ENCODE measurements around the gene MLH1. TPM values are rescaled to one million over a fixed set of nuclear protein-coding genes. Genes with fewer than 3 reads are reported as not detected.
A peak's percentile ranks its signal among the peaks of the same experiment; 100 is the strongest.

Gene MLH1
- polyA plus RNA-seq, 2 of the 4 experiments (the other 2 are of a cell fraction): 61.8 to 73.1 TPM

DNA sequence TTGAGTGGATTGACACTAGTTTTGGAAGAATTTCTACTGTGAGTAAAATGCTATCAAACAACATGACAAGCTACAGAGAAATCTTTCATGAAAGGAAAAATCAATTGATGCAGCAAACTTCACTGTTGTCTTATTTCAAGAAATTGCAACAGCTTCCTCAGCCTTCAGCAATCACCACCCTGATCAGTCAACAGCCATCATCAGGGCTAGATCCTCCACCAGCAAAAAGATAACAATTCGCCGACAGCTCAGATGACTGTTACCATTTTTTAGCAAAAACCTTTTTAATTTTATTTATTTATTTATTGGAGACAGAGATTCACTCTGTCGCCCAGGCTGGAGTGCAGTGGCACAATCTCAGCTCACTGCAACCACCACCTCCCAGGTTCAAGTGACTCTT, 44.0 kb downstream of the MLH1 start:
- ATAC-seq (no peak), DNase-seq (ENCODE audit: low read depth in 1 of 2, low spot score in 1 of 2) (no peak), FAIRE-seq (no peak)
- Histone ChIP-seq H3K4me1 (no peaks in the 10 kb centered on the region), H3K4me3 (no peak overlapping the region), H3K4me2 (no peak overlapping the region), H3K27ac (no peak overlapping the region), H3K9me3 (peaks cover 17% of the 10 kb centered on the region)
- no peak for TF ChIP-seq RARB (CRISPR knock-in tag; IDR thresholded peaks at IDR 0.05)
- no peak for TF ChIP-seq NR3C1 (IDR thresholded peaks at IDR 0.05)
- no peak for TF ChIP-seq JUNB (IDR thresholded peaks at IDR 0.05)
- no peak for TF ChIP-seq NFE2L2 (conservative IDR thresholded peaks at IDR 0.05; ENCODE audit: low read length)
- TF ChIP-seq RAD21 (conservative IDR thresholded peaks at IDR 0.05 in 1 of 2, IDR thresholded peaks at IDR 0.05 in 1 of 2): no peak
- no peak for TF ChIP-seq JUN (IDR thresholded peaks at IDR 0.05)
- no peak for TF ChIP-seq MYC (IDR thresholded peaks at IDR 0.05; ENCODE audit: borderline replicate concordance, low read length)
- ChIA-PET CTCF (interaction anchor here (1.2 to 1.6 kb wide), 2 partner anchors 12 to 60 kb away, joined by 3 to 4 read pairs; no protein-coding TSS in a partner anchor), POLR2A (no interaction called here)
- 91% methylated on average over 3 of the region's 3 CpGs for WGBS (ENCODE audit: missing lambda C conversion rate)

DNA sequence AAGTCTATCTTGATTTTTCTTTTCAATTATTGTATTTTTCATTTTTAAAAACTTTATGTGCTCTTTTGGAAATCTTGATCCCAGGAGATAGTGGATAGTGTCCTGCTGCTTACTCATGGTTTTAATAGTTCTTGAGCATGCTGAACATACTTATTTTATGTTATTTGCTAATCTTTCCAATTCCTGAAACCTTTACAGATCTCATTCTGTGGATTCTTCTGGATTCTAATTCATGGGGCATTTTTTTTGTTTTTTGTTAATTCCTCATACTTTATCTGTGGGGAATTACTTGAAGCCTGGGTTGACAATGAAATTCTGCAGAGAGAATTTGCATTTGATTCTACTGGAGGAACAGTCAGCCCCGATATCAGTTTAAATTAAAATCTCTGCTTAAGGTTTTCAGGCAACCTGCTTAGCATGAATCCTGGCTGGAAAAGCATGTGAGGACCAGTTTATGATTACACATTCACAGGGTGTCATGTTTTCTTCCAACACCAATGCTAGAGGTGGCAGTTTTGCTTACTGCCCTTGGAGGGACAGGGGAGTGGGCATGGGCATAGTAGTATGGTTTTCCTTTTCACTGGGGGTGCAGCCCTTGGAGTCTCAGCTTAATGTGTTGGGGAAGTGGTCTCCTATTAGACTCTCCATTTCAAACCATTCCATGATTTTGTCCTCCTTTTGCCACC, 46.0 kb downstream of the MLH1 start:
- TF ChIP-seq ZFP36 (IDR thresholded peaks at IDR 0.05; ENCODE audit: borderline replicate concordance, partially characterized antibody): no peak
- TF ChIP-seq TFCP2L1 (CRISPR knock-in tag; IDR thresholded peaks at IDR 0.05): no peak
- no peak for TF ChIP-seq RFX5 (IDR thresholded peaks at IDR 0.05)
- TF ChIP-seq, protein P1, sequence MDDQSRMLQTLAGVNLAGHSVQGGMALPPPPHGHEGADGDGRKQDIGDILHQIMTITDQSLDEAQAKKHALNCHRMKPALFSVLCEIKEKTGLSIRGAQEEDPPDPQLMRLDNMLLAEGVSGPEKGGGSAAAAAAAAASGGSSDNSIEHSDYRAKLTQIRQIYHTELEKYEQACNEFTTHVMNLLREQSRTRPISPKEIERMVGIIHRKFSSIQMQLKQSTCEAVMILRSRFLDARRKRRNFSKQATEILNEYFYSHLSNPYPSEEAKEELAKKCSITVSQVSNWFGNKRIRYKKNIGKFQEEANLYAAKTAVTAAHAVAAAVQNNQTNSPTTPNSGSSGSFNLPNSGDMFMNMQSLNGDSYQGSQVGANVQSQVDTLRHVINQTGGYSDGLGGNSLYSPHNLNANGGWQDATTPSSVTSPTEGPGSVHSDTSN (IDR thresholded peaks at IDR 0.05): no peak
- TF ChIP-seq HOXB13 (CRISPR knock-in tag; IDR thresholded peaks at IDR 0.05; ENCODE audit: low read depth): no peak
- no peak for TF ChIP-seq CHD2 (IDR thresholded peaks at IDR 0.05; ENCODE audit: low read length, partially characterized antibody)
- TF ChIP-seq FOSL2 (IDR thresholded peaks at IDR 0.05): no peak
- no peak for TF ChIP-seq FOSL2 (CRISPR knock-in tag; IDR thresholded peaks at IDR 0.05)
- TF ChIP-seq, protein P2, sequence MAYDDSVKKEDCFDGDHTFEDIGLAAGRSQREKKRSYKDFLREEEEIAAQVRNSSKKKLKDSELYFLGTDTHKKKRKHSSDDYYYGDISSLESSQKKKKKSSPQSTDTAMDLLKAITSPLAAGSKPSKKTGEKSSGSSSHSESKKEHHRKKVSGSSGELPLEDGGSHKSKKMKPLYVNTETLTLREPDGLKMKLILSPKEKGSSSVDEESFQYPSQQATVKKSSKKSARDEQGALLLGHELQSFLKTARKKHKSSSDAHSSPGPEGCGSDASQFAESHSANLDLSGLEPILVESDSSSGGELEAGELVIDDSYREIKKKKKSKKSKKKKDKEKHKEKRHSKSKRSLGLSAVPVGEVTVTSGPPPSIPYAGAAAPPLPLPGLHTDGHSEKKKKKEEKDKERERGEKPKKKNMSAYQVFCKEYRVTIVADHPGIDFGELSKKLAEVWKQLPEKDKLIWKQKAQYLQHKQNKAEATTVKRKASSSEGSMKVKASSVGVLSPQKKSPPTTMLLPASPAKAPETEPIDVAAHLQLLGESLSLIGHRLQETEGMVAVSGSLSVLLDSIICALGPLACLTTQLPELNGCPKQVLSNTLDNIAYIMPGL (CRISPR knock-in tag; IDR thresholded peaks at IDR 0.05; ENCODE audit: borderline replicate concordance): no peak
- TF ChIP-seq CBX8 (IDR thresholded peaks at IDR 0.05): no peak
- peak in 1 of 2 experiments; percentile 19; a peak in 1 of 6 replicates for ATAC-seq
- 97% methylated on average over 1 of the region's 1 CpG for WGBS (ENCODE audit: missing lambda C conversion rate)
- Histone ChIP-seq H3K4me2 (no peak overlapping the region), H3K9me3 (peaks cover 17% of the 10 kb centered on the region), H3K4me1 (no peaks in the 10 kb centered on the region), H3K27ac (no peak overlapping the region), H3K4me3 (no peak overlapping the region)
- POLR2A ChIA-PET: no interaction called here
- DNase-seq (ENCODE audit: low read depth in 1 of 2, low spot score in 1 of 2): no peak
- FAIRE-seq: no peak
- CTCF ChIA-PET: interaction anchor here (0.6 to 1.4 kb wide), 2 partner anchors 47 to 80 kb away, joined by 3 to 5 read pairs; no protein-coding TSS in a partner anchor

DNA sequence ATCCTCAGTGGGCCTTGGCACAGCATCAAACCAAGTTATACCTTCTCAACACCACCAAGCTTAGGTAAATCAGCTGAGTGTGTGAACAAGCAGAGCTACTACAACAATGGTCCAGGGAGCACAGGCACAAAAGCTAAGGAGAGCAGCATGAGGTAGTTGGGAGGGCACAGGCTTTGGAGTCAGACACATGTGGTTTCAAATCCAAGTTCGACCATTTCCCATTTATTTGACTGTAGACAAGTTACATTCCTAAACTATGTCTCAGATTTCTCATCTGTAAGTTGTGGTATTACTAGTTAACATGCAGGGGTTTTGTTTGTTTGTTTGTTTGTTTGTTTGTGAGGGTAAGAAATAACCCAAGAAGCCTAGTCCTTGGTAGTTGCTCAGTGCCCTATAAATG, 46.9 kb downstream of the MLH1 start:
- FAIRE-seq: no peak
- Histone ChIP-seq H3K27ac (no peak overlapping the region), H3K4me2 (no peak overlapping the region), H3K4me3 (no peak overlapping the region), H3K9me3 (peaks cover 15% of the 10 kb centered on the region), H3K4me1 (no peaks in the 10 kb centered on the region)
- ChIA-PET POLR2A (no interaction called here), CTCF (no interaction called here)
- TF ChIP-seq CHD2 (IDR thresholded peaks at IDR 0.05; ENCODE audit: low read length, partially characterized antibody) (no peak), RAD21 (conservative IDR thresholded peaks at IDR 0.05 in 1 of 2, IDR thresholded peaks at IDR 0.05 in 1 of 2) (no peak), EHF (CRISPR knock-in tag; IDR thresholded peaks at IDR 0.05) (no peak), MAZ (IDR thresholded peaks at IDR 0.05; ENCODE audit: borderline replicate concordance, low read depth, low read length) (no peak), FOSL2 (IDR thresholded peaks at IDR 0.05) (no peak), FOSL2 (CRISPR knock-in tag; IDR thresholded peaks at IDR 0.05) (no peak), MYC (IDR thresholded peaks at IDR 0.05; ENCODE audit: borderline replicate concordance, low read length) (no peak), SMC3 (IDR thresholded peaks at IDR 0.05) (no peak), HDAC2 (IDR thresholded peaks at IDR 0.05) (no peak), KDM5A (IDR thresholded peaks at IDR 0.05) (no peak)
- TF ChIP-seq, protein P3, sequence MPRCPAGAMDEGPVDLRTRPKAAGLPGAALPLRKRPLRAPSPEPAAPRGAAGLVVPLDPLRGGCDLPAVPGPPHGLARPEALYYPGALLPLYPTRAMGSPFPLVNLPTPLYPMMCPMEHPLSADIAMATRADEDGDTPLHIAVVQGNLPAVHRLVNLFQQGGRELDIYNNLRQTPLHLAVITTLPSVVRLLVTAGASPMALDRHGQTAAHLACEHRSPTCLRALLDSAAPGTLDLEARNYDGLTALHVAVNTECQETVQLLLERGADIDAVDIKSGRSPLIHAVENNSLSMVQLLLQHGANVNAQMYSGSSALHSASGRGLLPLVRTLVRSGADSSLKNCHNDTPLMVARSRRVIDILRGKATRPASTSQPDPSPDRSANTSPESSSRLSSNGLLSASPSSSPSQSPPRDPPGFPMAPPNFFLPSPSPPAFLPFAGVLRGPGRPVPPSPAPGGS (IDR thresholded peaks at IDR 0.05): no peak
- TF ChIP-seq, protein P1 (IDR thresholded peaks at IDR 0.05): no peak
- DNase-seq (ENCODE audit: low read depth in 1 of 2, low spot score in 1 of 2): no peak
- ATAC-seq: no peak
- WGBS (ENCODE audit: missing lambda C conversion rate): 81% methylated on average over 1 of the region's 1 CpG

Measured in A549 (cell line).